DMS153 treated with DMSO at 0.1 percent for 48 hours (cell line): ENCODE results near the gene AKAP1.

Source experiments
- DNase-seq: peaks from one replicate; lab custom pipeline; 2025; ENCODE audit not compliant: unreplicated experiment; lab: John Stamatoyannopoulos, UW

Gene AKAP1

DNA sequence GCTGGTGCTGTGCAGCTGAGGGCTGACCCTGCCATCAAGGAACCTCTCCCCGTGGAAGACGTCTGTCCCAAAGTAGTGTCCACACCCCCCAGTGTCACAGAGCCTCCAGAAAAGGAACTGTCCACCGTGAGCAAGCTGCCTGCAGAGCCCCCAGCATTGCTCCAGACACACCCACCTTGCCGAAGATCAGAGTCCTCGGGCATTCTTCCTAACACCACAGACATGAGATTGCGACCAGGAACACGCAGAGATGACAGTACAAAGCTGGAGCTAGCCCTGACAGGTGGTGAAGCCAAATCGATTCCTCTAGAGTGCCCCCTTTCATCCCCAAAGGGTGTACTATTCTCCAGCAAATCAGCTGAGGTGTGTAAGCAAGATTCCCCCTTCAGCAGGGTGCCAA, 20.5 kb downstream of the AKAP1 start:
- DNase-seq = no peak

DNA sequence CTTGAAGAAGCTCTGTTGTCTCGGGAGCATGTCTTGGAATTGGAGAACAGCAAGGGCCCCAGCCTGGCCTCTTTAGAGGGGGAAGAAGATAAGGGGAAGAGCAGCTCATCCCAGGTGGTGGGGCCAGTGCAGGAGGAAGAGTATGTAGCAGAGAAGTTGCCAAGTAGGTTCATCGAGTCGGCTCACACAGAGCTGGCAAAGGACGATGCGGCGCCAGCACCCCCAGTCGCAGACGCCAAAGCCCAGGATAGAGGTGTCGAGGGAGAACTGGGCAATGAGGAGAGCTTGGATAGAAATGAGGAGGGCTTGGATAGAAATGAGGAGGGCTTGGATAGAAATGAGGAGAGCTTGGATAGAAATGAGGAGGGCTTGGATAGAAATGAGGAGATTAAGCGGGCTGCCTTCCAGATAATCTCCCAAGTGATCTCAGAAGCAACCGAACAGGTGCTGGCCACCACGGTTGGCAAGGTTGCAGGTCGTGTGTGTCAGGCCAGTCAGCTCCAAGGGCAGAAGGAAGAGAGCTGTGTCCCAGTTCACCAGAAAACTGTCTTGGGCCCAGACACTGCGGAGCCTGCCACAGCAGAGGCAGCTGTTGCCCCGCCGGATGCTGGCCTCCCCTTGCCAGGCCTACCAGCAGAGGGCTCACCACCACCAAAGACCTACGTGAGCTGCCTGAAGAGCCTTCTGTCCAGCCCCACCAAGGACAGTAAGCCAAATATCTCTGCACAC, 21.2 kb downstream of the AKAP1 start:
- DNase-seq = no peak

DNA sequence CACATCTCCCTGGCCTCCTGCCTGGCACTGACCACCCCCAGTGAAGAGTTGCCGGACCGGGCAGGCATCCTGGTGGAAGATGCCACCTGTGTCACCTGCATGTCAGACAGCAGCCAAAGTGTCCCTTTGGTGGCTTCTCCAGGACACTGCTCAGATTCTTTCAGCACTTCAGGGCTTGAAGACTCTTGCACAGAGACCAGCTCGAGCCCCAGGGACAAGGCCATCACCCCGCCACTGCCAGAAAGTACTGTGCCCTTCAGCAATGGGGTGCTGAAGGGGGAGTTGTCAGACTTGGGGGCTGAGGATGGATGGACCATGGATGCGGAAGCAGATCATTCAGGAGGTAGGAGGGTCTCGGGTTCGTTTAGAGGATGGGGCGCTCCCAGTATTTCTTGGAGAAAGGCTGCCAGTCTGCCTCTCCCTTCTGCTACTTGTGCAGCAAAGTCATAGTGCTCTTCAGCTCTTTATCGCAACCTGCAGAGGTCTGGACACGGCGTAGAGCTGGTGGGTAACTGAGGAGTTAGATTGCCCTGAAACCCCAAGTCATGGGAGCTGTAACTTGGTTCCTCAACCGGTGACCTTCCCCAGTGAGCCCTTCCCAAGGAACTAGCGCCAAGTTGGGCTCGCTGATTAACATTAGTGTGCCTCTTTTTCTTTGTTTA, 21.9 kb downstream of the AKAP1 start:
- no peak for DNase-seq

DNA sequence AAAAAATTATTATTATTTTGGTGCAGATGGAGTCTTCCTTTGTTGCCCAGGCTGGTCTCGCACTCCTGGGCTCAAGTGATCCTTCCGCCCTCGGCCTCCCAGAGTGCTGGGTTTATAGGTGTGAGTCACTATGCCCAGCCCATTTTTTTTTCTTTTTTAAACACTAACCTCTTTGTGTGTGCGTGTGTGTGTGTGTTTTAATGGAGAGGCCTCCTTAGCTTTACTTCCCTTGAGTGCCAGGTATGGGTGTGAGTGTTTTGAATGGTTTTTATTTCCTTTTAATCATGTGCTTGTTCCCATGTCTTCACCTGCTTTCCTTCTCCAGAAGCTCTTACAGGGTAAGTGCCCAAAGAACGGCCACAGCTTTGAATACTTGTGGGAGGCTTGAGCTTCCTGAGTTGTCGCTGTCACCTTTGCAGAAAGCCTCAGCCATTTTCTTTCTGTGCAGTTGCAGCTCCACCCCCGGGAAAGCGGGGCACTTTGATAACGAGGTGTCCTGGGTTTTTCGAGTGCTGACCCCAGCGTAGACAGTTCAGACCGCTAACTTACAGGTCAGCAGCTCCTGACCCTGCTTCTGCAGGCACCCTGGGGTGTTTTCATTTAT, 22.6 kb downstream of the AKAP1 start:
- DNase-seq = peak; percentile 57

DNA sequence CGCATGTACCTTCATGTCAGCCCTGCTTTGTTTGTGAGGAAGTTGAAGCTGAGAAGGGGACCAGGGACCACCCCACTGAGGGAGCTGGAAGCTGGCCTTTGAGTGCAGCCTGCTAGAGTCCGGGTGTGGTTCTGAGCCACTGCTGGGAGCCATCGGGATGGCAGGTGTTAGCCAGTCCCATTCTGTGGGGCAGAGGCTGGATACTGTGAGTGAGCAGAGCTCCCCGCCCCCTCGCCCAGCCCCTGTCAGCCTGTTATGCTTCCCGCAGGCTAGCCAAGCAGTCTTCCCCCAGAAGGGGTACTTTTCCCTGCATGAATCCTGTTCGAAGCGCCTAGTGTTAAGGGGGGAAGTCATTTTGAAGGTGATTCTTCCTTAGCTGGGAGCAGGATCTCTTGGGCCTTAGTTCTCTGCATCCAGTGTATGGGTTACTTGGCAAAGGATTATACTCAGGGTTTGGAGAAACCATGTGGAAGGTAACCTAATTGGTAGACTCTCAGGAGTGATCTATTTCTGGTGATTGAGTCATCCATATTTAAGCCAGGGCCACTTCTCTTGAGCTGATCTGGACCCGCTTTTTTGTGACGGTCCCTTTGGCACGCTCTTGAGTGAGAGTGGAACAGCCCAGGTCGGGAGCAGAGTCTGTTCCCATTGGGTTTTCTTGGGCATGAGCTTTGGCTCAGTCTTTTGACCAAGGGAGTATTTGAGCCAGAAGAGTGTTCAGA, 23.8 kb downstream of the AKAP1 start:
- no peak for DNase-seq

DNA sequence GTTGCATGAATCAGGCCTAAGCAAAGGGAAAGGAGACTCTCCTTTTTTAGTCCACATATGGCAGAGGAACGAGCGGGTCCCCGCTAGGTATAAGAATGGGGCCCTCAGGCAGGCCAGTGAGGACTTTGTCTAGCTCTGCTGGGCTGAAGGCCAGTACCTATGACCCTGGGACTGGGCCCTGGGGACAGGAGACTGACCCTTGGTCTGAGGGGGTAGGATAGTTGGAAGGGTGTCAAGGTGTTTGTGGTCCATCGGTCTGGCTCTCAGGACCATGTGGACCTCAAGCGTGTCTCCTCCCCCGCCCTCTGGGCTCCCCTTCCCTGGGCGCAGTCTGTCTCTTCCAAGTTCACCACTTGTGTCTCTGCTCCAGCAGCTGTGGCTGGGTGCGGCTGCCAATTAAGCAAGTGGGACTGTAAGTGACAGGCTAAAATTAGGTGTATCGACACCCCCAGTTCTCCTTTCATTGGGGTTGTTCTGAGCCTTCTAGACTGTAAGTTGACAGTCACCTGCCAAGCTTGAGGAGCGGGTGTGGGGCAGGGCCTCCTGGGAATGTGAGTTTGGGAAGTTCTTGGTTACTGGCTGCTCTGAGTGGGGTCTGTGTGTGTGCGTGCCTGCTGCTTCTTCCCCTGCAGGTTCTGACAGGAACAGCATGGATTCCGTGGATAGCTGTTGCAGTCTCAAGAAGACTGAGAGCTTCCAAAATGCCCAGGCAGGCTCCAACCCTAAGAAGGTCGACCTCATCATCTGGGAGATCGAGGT, 24.5 kb downstream of the AKAP1 start:
- no peak for DNase-seq

GRCh38 chr17:57110152-57110542, 25.1 kb downstream of the AKAP1 start:
- DNase-seq = no peak

DNA sequence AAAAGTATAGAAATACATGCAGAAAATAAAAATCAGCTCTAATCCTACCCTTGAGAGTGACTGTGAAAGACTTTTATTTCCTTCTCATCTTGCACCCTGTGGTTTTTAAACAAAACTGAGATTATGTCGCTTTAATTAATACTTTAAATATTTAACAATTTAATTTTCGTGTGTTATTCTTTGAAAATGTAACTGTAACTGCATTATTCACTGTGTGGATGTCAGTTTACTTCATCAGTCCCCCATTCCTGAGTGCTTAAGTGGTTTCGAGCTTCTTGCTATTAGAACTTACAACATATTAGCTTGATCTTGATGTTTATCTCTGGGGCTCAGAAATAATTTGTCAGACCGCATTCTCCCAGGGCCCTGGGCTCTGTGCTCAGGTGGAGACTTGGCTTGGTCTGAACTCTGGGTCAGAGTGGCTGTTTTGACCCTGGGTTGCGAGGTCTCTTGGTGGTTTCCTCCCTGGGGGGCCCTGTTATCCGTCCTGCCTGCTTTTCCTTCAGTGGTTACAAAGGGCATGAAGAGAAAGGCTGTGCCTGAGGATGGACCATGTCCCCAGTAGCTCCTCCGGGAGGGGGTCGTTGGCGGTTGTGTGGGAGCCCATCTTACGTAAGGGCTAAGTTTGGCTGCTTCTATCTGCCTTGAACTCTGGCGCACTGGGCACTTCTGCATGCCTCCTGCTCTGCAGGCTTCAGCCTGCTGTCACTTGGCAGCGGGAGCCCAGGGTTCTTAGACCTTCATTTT, 25.7 kb downstream of the AKAP1 start:
- no peak for DNase-seq

DNA sequence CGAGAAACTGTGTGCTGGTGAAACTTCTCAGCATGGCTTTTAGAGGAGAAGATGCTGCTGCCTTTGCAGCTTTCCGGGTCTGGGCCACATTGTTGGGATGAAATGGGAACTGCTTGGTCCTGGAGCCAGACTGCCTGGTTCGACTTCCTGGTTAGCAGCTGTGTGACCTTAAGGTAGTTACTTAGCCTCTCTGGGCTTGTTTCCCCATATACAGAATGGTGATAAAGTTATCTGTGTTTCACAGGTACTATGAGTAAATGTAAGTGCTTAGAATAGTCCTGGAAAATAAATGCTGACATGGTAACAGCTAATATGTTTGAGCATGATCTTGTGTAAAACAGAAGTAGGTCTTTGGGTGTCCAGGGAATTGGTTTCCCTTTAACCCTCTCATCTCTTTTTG, 26.3 kb downstream of the AKAP1 start:
- DNase-seq = no peak

GRCh38 chr17:57113011-57113410, 28.0 kb downstream of the AKAP1 start:
- DNase-seq = no peak

DNA sequence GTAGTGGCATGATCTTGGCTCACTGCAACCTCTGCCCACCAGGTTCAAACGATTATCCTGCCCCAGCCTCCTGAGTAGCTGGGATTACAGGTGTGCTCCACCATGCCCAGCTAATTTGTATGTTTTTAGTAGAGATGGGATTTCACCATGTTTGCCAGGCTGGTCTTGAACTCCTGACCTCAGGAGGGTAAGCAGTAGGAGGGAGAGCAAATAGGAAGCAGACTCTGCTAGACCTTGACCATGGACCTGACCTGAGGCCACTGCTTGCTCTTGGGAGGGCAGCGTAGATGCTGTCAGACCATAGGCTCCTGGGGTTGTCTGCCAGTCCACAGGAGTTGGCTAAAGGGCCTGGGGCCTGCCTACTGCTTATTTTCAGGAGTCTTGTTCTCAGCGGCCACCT, 28.6 kb downstream of the AKAP1 start:
- no peak for DNase-seq

DNA sequence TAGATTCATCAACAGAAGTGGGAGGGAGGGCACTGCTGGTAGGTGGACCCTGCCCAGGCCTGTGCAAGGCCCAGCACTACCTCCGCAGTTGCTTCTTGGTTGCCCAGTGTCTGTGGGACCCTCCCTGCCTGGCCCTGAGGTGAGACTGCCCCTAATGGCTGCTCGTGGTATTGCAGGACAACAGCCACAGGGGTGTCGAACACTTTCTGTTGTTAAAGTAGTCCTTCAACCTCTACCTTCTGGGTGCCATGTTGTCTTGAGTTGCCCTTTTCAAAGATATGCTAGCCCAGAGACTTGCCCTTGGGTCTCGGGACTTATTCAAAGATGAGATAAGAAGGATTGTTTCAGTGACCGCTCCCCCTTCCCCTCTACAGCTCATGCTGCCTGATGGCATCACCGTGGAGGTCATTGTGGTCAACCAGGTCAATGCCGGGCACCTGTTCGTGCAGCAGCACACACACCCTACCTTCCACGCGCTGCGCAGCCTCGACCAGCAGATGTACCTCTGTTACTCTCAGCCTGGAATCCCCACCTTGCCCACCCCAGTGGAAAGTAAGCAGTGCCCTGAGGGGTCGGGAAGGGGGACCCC, 29.1 kb downstream of the AKAP1 start:
- peak; percentile 6 for DNase-seq

DNA sequence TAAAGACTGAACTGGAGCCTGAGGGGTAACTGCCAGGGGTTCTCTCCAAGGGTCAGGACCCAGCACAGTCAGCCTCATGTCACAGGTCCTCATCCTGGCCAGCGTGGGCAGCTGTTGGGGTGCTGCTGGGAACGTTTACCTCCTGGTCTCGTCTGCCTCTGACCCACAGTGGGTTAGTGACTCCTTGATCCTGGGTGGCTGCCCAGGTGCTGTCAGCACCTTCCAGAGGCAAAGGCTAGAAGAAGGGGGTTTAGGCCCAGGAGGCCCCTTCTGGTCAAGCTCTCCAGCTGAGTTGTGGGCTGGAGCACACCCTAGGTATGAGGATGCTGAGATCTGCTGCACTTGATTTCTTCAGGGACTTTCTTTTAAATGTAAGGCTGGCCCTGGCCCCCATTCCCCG, 30.3 kb downstream of the AKAP1 start:
- DNase-seq = no peak

- DNase-seq = no peak
These were observed 30.9 kb downstream of the AKAP1 start for GRCh38 chr17:57115916-57116315.

DNA sequence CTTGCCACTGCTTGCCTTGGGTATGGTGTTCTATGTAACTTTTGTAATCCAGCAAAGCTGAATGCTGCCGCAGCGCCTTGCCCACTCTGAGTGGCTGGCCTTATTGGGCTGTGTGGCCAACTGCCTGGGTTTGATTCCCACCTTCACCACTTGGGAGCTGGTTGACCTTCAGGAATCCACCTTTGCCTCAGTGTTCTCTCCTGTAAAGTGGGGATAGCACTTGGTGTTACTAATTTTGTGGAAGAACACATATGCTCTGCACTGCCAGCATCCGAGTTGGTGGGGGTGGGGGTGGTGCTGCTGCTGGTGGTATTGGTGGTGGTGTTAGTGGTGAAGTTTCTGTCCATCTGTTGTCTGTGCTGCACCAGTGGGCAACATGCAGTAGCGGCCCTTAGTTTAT, 32.8 kb downstream of the AKAP1 start:
- DNase-seq = no peak

GRCh38 chr17:57120814-57121213, 35.8 kb downstream of the AKAP1 start:
- no peak for DNase-seq

DNA sequence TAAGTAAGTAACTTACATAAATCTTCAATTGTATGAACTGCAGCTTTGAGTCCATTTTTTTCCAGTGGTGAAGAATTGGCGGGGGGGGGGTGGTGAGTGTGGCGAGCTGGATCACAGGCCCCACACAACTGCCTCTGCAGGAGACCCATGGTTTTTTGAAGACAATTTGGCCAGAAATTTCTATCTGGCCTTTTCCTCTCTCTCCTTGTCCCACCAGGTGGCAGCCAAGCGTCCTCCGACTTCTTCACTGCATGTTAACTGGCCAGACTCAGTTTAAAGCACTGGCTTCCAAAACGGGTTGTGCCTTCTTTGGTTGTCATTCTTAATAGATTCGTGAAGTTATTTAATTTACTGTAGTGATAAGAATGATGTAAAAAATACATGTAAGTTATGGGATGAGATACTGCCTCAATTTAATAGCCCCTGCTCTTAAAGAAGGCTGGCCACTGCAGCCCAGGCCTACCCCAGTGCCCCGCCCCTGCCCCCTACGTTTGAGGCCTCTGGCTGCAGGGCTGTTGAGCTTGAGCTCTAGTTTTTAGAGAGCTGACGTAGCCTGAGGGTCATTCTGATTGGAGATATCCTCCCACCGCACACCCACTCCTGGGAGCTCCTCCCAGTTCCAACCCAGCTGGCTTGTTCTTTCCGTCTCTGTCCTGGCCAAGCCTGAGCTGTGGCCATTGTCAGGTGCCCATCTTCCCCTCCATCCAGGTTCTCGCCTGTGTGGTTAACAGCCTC, 36.4 kb downstream of the AKAP1 start:
- peak; percentile 9 for DNase-seq

GRCh38 chr17:57124053-57124452, 39.0 kb downstream of the AKAP1 start:
- no peak for DNase-seq

- no peak for DNase-seq
These were observed 40.4 kb downstream of the AKAP1 start for GRCh38 chr17:57125406-57125805.
